Activated CD8-positive, alpha-beta memory T cell treated with anti-CD3 and anti-CD28 coated beads for 36 hours (primary cell): Measurements from ENCODE around the gene GPHA2. TPM values are rescaled to one million over a fixed set of nuclear protein-coding genes. Genes with fewer than 3 reads are reported as not detected.

Experiments
- CTCF ChIA-PET: fragments of 350-600 bp; sonication (Branson Sonifier 250); formaldehyde crosslinking; loops from one replicate; lab custom pipeline; 2021; ENCODE audit warnings: antibody characterized with exemption; lab: Charles Lee
- POLR2A ChIA-PET: fragments of 350-600 bp; sonication (Branson Sonifier 250); formaldehyde crosslinking; loops from one replicate; lab custom pipeline; 2021; ENCODE audit warnings: antibody characterized with exemption; lab: Charles Lee
- total RNA-seq, 2 experiments: library from RNA; stranded (reverse); gene quantifications; one replicate each; pipeline ENCODE4 v1.2.3, GENCODE V29; 2021

GPHA2 gene
- total RNA-seq, 2 experiments from 2014 or later = not detected

DNA sequence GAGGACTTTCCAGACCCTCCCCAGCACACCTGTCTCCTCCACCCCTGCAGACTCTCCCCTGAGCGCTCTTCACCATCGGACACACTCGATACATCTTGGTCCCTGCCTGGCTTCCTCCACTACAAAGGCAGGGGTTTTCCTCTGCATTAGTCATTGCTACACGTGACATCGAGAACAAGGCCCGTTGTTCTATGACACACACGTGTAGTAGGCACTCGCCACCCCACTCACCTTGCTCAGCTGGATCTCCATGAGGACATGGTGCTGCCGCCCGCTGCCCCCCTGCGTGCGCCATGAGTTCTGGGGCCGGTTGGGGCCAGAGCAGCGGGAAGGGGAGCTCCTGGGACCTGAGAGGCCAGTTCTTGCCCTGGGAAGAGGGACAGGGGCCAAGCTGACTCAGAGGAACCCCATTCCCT, 35.4 kb downstream of the GPHA2 start:
- ChIA-PET POLR2A (interaction anchor here (0.7 to 1.4 kb wide), 4 partner anchors 35 to 310 kb away, joined by 3 to 6 read pairs (median 4); partner anchors contain the start of gene MAP4K2), CTCF (interaction anchor here (0.7 to 17.1 kb wide), 6 partner anchors 12 to 157 kb away, joined by 3 to 475 read pairs (median 4); partner anchors contain the start of gene CDC42BPG)

DNA sequence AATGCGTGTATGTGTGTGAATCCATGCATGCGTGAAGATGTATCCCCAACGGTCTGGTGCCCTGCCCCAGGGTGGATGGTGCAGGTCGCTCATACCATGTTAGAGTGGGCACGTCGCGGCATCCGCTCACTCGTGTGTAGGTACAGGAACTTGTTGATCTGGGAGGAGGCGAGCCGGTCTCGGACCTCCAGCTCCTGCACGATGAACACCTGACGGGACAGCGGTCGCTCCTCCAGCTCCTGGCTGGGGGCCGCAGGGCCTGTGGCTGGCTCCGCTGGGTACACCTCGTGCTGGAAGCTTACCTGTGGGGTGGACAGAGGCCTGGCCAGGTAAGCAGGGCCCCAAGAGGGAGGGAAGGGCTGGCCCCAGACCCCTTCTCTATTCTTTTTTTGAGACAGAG, 37.2 kb downstream of the GPHA2 start:
- ChIA-PET POLR2A (interaction anchor here (0.5 kb wide), 1 partner anchor 9 kb away, joined by 9 read pairs; no protein-coding TSS in a partner anchor), CTCF (interaction anchor here (1.4 to 17.1 kb wide), 2 partner anchors 10 to 46 kb away, joined by 5 to 475 read pairs; partner anchors contain the start of gene CDC42BPG)

DNA sequence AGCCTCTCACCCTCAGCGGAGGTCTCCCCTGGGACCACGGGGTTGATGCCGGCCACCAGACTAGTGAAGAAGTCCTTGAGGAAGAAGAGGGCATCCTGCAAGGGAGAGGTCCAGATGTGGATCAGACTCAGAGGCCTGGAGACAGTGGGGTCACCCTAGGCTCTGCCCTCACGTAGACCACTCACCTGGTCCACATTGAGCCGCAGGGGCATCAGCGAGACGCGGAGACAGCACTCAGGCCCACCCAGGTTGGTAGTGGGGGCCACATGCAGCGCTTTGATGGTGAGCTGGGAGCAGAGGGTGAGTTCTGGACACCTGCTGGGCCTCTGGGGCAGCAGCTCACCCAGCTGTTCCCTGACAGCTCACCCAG, 37.6 kb downstream of the GPHA2 start:
- CTCF ChIA-PET = interaction anchor here (1.4 to 17.1 kb wide), 2 partner anchors 10 to 46 kb away, joined by 5 to 475 read pairs; partner anchors contain the start of gene CDC42BPG
- POLR2A ChIA-PET = interaction anchor here (0.5 kb wide), 1 partner anchor 9 kb away, joined by 9 read pairs; no protein-coding TSS in a partner anchor

DNA sequence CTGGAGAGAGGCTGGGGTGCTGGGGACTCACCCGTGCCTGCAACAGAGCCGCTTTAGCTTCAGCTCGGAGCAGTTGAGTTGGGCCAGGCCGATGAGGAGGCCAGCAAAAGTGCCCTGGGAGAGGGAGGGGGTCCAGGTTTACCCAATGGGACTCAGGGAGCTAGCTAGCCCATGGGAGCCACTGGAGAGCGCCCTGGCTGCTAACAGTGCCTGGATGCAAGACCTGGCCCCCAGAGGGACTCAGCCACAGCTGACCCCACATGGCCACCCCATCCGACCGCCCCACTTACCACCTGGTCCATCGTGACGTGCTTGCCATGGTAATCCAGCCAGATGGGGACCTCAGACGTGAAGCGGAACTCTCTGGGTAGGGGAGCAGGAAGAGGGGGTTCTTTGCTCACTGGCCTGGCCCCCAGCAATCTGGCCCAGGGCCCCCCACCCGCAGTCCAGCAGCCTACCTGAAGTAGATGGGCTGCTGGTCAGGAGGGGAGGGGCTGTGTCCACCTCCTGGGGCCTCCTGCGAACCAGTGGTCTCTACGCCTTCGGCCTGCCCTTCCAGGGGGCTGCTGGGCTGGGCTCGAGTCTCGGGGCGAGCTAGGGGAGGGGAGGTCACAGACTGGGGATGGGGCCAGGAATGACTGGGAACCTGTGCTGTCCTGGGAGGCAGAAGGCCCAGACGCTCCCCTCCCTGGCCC, 38.2 kb downstream of the GPHA2 start:
- CTCF ChIA-PET = interaction anchor here (1.4 to 17.1 kb wide), 2 partner anchors 9 to 45 kb away, joined by 5 to 475 read pairs; partner anchors contain the start of gene CDC42BPG
- POLR2A ChIA-PET = no interaction called here

DNA sequence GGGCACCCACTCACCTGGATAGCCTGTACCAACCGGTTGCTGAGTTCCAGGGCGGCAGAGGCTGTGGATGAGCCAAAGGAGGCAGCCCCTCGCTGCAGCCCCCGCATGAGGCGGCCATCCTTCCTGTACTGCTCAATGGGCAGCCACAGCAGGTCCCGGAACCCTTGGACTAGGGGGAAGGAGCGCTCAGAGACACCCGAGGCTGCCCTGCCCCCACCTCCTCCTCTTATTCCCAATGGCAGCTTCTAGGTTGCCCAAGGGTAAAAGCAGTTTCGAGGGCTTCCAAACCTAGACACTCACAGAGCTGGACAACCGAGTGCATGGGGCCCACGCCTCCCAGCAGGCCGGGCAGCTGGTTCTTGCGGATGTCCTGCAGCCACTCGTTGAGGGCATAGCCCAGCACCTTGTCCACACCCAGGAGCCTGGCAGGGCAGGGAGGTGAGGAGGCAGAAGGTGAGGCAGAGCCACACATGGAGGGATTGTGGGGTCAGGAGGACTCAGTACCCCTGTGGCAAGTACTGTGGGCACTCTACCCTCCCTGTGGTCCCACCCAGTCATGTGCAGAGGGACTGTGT, 39.2 kb downstream of the GPHA2 start:
- POLR2A ChIA-PET = no interaction called here

DNA sequence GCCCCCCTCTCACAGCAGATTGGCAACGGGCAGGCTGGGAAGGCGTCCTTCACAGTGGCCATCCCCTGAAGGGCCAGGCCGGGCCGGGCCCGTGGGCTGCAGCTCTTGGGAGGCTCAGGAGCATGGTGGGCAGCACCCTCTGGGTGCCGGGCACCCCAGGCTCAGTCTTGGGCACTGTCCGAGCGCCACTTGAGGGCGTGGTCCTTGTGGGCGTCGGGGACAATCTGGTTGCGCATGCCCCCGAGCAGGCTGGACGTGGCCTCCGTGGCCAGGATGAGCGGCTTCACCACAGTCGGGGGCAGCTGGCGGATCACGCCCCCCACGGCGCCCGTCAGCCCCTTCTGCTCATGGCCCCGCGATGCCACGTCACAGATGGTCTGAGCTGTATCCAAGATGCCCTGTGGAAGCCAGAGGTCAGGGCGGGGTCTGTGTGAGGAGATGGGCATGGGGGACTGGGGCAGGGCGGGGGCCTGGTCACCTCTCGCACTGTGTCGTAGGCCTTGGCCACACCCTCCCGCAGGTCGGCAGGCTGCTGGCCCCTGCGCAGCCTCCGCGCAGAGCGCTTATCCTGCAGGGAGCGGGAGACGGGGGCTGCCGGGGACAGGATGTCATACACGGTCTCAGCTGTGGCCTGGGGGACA, 40.8 kb downstream of the GPHA2 start:
- ChIA-PET CTCF (interaction anchor here (0.8 to 17.1 kb wide), 8 partner anchors 16 to 85 kb away, joined by 3 to 475 read pairs (median 4); partner anchors contain the start of gene CDC42BPG), POLR2A (no interaction called here)

More for the DNA sequence above, 39.2 kb downstream of the GPHA2 start:
- CTCF ChIA-PET = interaction anchor here (0.6 to 17.1 kb wide), 2 partner anchors 18 to 44 kb away, joined by 3 to 475 read pairs; partner anchors contain the start of genes CDC42BPG and EHD1

DNA sequence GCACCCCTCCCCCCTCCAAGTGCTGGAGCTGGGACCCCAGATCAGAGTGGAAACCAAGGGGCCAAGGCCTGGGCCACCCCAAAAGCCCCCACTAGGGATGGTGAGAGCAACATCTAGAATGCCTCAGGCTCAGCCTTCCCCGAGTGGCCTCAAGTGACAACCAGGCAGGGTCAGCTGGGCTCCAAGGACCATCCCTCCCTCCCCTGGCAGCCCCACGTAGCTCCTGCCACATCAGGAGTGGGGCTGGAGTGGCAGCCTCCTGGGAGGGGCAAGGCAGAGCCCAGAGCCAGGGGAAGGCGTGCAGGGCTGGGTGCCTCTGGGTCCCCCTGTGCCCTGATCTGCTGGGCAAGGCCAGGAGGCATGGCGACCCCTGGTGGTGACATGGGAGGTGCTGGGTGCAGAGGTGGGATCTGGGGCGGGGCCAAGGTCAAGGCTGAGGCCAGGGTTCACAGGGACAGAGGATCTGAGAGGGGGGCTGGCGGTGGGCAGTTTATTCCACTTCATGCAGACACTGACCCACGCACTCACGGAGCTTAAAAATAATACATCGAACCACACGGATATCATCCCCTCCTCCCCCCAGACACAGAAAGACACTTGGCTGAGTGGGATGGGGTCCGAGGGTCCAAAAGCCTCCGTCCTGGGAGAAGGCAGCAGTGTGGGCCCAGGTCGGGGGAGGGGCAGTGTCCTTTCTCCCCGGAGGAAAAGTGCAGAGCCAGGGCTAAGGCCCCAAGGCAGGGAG, 41.5 kb downstream of the GPHA2 start:
- CTCF ChIA-PET = interaction anchor here (0.5 to 17.1 kb wide), 19 partner anchors 10 to 840 kb away, joined by 3 to 475 read pairs (median 3); partner anchors contain the start of genes ARL2 and CDC42BPG
- POLR2A ChIA-PET = interaction anchor here (1.1 kb wide), 1 partner anchor 43 kb away, joined by 3 read pairs; no protein-coding TSS in a partner anchor

DNA sequence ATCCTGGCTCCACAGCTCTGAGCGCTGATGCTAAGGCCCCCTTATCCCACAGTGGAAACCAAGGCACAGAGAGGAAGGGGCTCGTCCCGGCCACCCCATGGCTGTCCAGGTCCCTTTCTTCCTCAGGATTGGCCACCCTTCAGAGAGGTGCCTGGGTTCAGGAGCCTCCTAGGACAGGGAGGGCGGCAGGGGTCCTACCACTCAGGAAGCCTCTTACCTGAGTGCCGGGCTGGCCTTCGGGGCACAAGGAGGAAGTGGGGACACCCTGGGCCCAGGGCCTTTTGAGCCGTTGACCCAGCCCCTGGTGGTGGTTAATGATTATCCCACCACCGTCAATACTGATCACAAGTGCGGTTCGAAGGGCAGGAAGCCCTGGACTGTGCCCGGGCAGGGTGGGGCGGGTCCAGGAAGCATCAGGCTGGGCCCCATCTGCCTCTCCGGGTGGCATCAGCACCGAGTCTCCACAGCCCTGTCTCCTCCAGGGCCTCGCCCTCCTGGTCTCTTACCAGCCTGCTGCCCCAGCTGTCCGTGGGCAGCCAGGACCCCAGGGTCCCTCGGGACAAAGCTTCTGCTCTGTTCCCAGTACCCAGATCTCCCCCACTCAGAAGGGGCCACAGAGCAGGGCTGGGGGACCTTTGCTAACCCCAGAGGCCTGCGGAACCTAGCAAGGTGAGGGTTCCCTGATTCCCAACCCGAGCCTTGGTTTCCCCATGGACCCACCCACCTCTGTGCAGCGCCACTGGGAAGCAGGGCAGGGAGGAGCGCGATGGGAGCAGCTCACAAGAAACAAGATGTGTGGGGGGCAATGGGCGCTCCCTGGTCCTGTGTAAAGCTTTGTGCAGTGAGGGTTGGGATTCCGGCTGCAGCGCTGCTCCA, 42.3 kb downstream of the GPHA2 start:
- ChIA-PET POLR2A (interaction anchor here (1.1 kb wide), 1 partner anchor 42 kb away, joined by 3 read pairs; no protein-coding TSS in a partner anchor), CTCF (interaction anchor here (0.5 to 17.1 kb wide), 16 partner anchors 9 to 841 kb away, joined by 3 to 475 read pairs (median 3); partner anchors contain the start of genes ARL2 and CDC42BPG)

DNA sequence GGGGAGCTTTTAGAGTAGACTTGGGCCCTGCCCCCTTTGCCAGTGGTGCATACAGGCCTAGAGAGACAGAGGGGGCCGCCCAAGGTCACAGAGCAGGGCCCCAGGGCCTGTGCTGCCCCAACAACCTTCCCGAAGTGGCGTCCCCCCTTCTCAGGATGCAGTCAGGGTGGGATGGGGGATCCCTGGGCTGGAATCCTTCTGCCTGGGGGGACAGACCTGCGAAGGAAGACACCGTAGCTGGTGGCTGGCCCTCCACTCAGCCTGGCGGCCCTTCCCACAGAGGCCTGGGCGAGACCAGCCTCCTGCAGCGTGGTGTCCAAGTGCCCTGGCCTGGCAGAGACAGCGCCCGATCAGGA, 42.9 kb downstream of the GPHA2 start:
- POLR2A ChIA-PET = interaction anchor here (1.0 kb wide), 1 partner anchor 14 kb away, joined by 3 read pairs; no protein-coding TSS in a partner anchor
- CTCF ChIA-PET = interaction anchor here (2.1 to 17.1 kb wide), 2 partner anchors 40 to 122 kb away, joined by 6 to 475 read pairs; partner anchors contain the start of genes ARL2 and CDC42BPG

DNA sequence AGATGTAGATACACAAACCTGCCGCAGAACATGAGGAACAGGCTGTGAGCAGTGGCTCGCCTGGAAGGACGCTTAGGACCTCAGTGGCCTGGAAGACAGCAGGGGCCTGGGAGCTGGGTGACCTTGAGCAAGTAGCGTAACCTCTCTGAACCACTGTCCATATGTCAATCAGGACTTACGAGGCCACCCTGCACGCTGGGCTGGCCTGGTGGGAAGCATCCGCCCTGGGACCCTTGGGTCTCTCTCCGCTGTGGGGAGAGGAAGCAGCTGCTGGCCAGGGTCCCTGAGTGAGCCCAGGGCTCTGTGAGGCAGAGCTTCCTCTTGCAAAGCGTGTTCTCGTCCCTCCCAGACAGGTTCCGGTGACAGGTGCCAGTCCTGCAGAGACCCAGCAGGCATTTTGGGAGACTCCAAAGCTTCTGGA, 43.3 kb downstream of the GPHA2 start:
- POLR2A ChIA-PET = interaction anchor here (1.0 kb wide), 1 partner anchor 13 kb away, joined by 3 read pairs; no protein-coding TSS in a partner anchor

DNA sequence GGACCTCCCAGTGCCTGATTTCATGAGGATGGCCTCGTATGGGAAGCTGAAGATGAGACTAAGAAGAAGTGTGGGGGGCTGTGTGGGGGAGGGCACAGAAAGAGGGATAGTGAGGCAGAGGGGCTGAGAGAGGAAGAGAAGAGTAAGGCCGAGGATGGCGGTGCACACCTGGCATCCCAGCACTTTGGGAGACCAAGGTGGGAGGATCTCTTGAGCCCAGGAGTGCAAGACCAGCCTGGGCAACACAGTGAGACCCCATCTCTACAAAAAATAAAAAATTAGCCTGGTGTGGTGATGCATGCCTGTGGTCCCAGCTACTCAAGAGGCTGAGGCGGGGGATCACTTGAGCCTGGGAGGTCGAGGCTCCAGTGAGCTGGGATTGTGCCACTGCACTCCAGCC, 43.8 kb downstream of the GPHA2 start:
- ChIA-PET CTCF (interaction anchor here (0.6 to 17.1 kb wide), 4 partner anchors 23 to 711 kb away, joined by 3 to 475 read pairs (median 3); partner anchors contain the start of gene CDC42BPG), POLR2A (interaction anchor here (1.0 kb wide), 1 partner anchor 13 kb away, joined by 3 read pairs; no protein-coding TSS in a partner anchor)

More for the DNA sequence above, 43.3 kb downstream of the GPHA2 start:
- CTCF ChIA-PET = interaction anchor here (0.6 to 17.1 kb wide), 4 partner anchors 40 to 710 kb away, joined by 3 to 475 read pairs (median 4); partner anchors contain the start of genes ARL2 and CDC42BPG

DNA sequence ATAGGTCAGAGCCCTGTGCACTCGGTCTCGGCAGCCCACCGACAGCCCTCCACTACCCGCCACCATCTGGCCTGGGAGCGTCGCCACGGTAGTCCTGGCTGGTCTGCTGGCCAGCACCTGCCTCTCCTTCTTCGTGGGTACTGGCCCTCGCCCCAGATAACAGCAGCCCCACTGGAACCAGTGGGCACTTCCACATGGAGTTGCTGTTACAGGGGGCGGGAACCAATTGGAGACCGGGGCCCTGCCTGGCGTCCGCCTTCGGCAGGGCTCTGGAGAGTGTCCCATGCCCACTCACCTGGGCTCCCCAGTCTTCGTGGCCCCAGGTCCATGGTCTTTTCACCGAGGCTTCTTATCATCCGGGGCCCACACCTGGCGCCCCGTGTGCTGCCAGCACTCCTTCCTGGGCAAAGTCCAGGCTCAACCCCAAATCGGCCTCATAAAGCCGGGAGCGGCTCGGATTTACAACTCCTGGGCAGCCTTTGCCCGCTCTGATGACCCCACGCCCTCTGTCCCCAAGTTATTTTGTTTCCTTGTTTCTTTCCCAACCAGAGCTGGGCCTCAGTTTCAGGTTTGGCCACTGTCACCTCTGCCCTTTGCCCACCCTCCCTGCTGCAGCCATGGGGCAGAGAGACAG, 44.4 kb downstream of the GPHA2 start:
- ChIA-PET CTCF (interaction anchor here (1.3 to 17.1 kb wide), 3 partner anchors 22 to 39 kb away, joined by 3 to 475 read pairs (median 3); partner anchors contain the start of gene CDC42BPG), POLR2A (interaction anchor here (0.7 kb wide), 1 partner anchor 19 kb away, joined by 8 read pairs; no protein-coding TSS in a partner anchor)

DNA sequence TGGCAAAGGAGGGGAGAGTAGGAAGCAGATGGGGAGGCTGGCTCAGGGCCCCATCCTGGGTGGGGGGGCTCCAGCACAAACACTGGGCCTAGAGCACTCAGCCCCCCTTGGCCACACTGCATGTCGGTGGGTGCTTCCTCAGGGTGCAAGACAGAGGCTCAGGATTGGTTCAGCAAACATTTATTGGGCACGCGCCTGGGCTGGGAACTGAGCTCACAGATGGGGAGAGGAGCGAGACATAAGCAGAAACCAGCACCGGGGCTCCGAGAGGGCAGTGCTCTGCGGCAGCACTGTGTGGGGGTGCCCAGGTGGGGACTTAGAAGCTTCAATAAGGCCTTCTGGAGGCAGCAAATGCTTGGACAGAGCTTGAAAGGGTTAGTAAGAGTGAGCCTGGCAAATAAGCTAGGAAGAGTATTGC, 45.2 kb downstream of the GPHA2 start:
- ChIA-PET CTCF (interaction anchor here (0.9 to 17.1 kb wide), 4 partner anchors 13 to 38 kb away, joined by 3 to 475 read pairs (median 4); partner anchors contain the start of gene CDC42BPG), POLR2A (interaction anchor here (0.6 to 0.7 kb wide), 2 partner anchors 18 to 25 kb away, joined by 4 to 8 read pairs; no protein-coding TSS in a partner anchor)

DNA sequence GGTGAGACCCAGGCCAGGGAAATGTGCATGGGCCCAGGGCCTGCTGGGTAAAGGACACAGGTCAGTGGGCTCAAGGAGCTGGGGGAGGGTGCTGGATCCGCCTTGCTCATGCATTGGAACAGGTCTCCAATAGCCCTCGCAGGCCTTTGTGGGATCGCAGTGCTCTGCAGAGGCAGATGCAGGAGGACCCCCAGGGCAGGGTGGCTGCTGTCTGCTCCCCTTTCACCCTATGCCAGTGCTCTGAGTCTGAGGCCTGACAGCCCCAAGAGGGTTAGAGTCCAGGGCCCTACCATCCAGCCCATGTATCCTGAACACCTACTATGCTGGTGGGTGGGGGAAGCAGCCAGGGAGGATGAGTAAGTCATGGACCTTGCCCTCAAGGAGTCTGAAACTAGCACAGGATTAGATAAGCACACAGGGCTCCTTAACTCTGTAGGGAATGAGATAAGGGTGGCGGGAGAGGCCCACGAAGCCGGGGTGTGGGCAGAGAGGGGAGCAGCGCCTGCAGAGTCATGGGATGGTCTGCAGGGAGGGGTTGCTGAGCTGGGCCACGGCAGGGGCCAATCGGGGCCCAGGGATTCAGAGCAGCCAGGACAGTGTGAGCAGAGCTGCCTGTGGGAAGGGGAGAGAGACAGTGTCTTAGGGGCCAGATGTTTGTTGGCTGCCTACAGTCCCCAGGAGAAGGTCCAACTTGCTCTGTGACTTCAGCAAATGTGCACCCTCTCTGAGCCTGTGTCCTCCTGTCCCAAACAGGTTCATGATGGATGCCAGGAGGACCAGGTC, 46.8 kb downstream of the GPHA2 start:
- CTCF ChIA-PET = interaction anchor here (0.6 to 17.1 kb wide), 12 partner anchors 9 to 1619 kb away, joined by 3 to 475 read pairs (median 5); partner anchors contain the start of genes CDC42BPG and EHD1
- POLR2A ChIA-PET = interaction anchor here (0.7 kb wide), 1 partner anchor 9 kb away, joined by 9 read pairs; no protein-coding TSS in a partner anchor

DNA sequence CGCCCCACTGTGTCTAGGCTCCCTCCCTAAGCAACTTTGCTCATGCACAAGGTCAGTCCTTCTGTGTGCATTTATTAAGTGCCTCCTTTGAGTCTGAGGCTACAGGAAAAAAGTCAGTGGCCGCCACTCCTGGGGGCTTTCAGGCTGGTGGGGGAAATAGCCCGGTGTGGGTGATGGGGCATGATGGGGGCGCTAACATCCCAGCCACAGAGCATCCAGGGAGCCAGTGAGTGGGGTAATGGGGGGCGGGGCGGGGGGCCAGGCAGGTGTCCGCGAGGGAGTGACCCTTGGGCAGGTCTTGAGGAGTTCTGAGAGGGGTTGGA, 47.3 kb downstream of the GPHA2 start:
- ChIA-PET CTCF (interaction anchor here (0.7 to 17.1 kb wide), 13 partner anchors 10 to 144 kb away, joined by 3 to 475 read pairs (median 5); partner anchors contain the start of genes CDC42BPG, EHD1 and PPP2R5B), POLR2A (interaction anchor here (0.6 to 1.5 kb wide), 2 partner anchors 28 to 42 kb away, joined by 3 to 4 read pairs; no protein-coding TSS in a partner anchor)
